ENCODE measurements around the gene EIF1B. TPM values are rescaled to one million over a fixed set of nuclear protein-coding genes. Genes with fewer than 3 reads are reported as not detected.

EIF1B gene
- total and polyA plus RNA-seq, 2 of the 13 experiments (the other 11 are each of a cell fraction or from before 2014, with no cell fraction given), result 12.7 to 29.1 TPM

- Histone ChIP-seq H3K9ac (ENCODE audit: insufficient read depth, low read depth, low read length) (no peak overlapping the region), H4K20me1 (ENCODE audit: insufficient read depth, low read length) (no peaks in the 10 kb centered on the region), H3K9me3 (ENCODE audit: low read length) (no peaks in the 10 kb centered on the region), H3K27me3 (ENCODE audit: control insufficient read depth in 1 of 2, insufficient read depth in 2 of 2, low read length in 2 of 2) (no peaks in the 10 kb centered on the region), H3K79me2 (ENCODE audit: insufficient read depth, low read length) (no peaks in the 10 kb centered on the region), H3K4me1 (ENCODE audit: insufficient read depth, low read length) (no peaks in the 10 kb centered on the region), H3K36me3 (replicated peaks in 1 of 2; ENCODE audit: control insufficient read depth in 1 of 2, insufficient read depth in 2 of 2, low read length in 2 of 2) (no peaks in the 10 kb centered on the region), H3K4me3 (replicated peaks in 1 of 3; ENCODE audit: insufficient read depth in 1 of 3, low read depth in 2 of 3, low read length in 3 of 3) (no peak overlapping the region), H3K4me2 (ENCODE audit: low read depth, low read length) (no peak overlapping the region), H2AFZ (ENCODE audit: low read length) (no peak overlapping the region), H3K27ac (ENCODE audit: extremely low read length, insufficient read depth, low read length) (no peak overlapping the region)
- ChIA-PET POLR2A (no interaction called here), CTCF (ENCODE audit: low intra/inter-chr PET ratio, low total read pairs) (no interaction called here)
- DNase-seq (ENCODE audit: low spot score), result no peak
- WGBS (ENCODE audit: low lambda C conversion rate), result 1% methylated on average over 4 of the region's 4 CpGs
- in situ Hi-C loops (cut with HindIII; ENCODE audit: extremely low pct_ligation_motif_present, low pct_unique_long_range_greater_than_20kb) (no loop called here), intact Hi-C loops (cut with micrococcal nuclease; ENCODE audit: unreplicated experiment) (no loop called here)
- BruUV-seq (replicated peaks), result no TSS peak
- no peak for ATAC-seq
- no peak for FAIRE-seq
- TF ChIP-seq REL (CRISPR knock-in tag; conservative IDR thresholded peaks at IDR 0.05) (no peak), RFX1 (IDR thresholded peaks at IDR 0.05) (no peak), RARG (CRISPR knock-in tag; IDR thresholded peaks at IDR 0.05; ENCODE audit: low read depth) (no peak), ZFYVE20 (CRISPR knock-in tag; IDR thresholded peaks at IDR 0.05; ENCODE audit: borderline replicate concordance, low read depth) (no peak), ZNF710 (CRISPR knock-in tag; IDR thresholded peaks at IDR 0.05; ENCODE audit: borderline replicate concordance) (no peak), NFAT5 (CRISPR knock-in tag; IDR thresholded peaks at IDR 0.05) (no peak), AHDC1 (CRISPR knock-in tag; IDR thresholded peaks at IDR 0.05; ENCODE audit: borderline replicate concordance) (no peak), EHMT2 (IDR thresholded peaks at IDR 0.05; ENCODE audit: borderline replicate concordance, low read depth, low read length) (no peak), MEIS2 (CRISPR knock-in tag; IDR thresholded peaks at IDR 0.05) (no peak)
These were observed 27.1 kb downstream of the EIF1B start for GRCh38 chr3:40336511-40337135.

Data from HepG2 (cell line).